ENCODE data around the gene ATIC. TPM values are rescaled to one million over a fixed set of nuclear protein-coding genes. Genes with fewer than 3 reads are reported as not detected.
A peak's percentile ranks its signal among the peaks of the same experiment; 100 is the strongest.

The ATIC gene
- polyA plus RNA-seq, 2 of the 4 experiments (the other 2 are of a cell fraction): 298 to 328 TPM

GRCh38 chr2:215324811-215325210 is 13.0 kb downstream of the ATIC start (continued):
- no peak for TF ChIP-seq USF2 (IDR thresholded peaks at IDR 0.05)
- TF ChIP-seq MAX (IDR thresholded peaks at IDR 0.05): no peak
- TF ChIP-seq CBX8 (IDR thresholded peaks at IDR 0.05): no peak
- TF ChIP-seq BHLHE40 (IDR thresholded peaks at IDR 0.05; ENCODE audit: low read depth, low read length): no peak
- TF ChIP-seq CTCF (IDR thresholded peaks at IDR 0.05): no peak
- TF ChIP-seq EHF (CRISPR knock-in tag; IDR thresholded peaks at IDR 0.05): no peak
- no peak for TF ChIP-seq ZC3H11A (IDR thresholded peaks at IDR 0.05)

GRCh38 chr2:215328066-215328465 is 16.2 kb downstream of the ATIC start:
- Histone ChIP-seq H3K4me3 (no peak overlapping the region), H3K4me1 (peaks cover 16% of the 10 kb centered on the region; the same call in 2 of the 3 replicates), H3K9me3 (no peaks in the 10 kb centered on the region), H3K27ac (peak overlapping the region in 1 of 2 experiments; percentile 30; a peak in 1 of 6 replicates), H3K4me2 (no peak overlapping the region)
- ChIA-PET CTCF (no interaction called here), POLR2A (interaction anchor here (0.9 kb wide), 1 partner anchor 16 kb away, joined by 4 read pairs; the partner anchor contains the start of gene ATIC)
- FAIRE-seq: no peak
- no peak for TF ChIP-seq HOXB13 (CRISPR knock-in tag; IDR thresholded peaks at IDR 0.05; ENCODE audit: low read depth)
- no peak for TF ChIP-seq BCL3 (IDR thresholded peaks at IDR 0.05)
- TF ChIP-seq HOXA7 (CRISPR knock-in tag; IDR thresholded peaks at IDR 0.05): no peak
- no peak for TF ChIP-seq POLR2A (IDR thresholded peaks at IDR 0.05; ENCODE audit: low read length)
- TF ChIP-seq CHD2 (IDR thresholded peaks at IDR 0.05; ENCODE audit: low read length, partially characterized antibody): no peak
- ATAC-seq: peak in 1 of 2 experiments; percentile 32; a peak in 2 of 6 replicates
- no peak for DNase-seq (ENCODE audit: low read depth in 1 of 2, low spot score in 1 of 2)
- WGBS (ENCODE audit: missing lambda C conversion rate): 92% methylated on average over 5 of the region's 5 CpGs

- WGBS (ENCODE audit: missing lambda C conversion rate): 84% methylated on average over 5 of the region's 5 CpGs
- H3K4me3 ChIP-seq: no peak overlapping the region
- no peak for ATAC-seq
- ChIA-PET POLR2A (no interaction called here), CTCF (interaction anchor here (0.7 to 0.8 kb wide), 2 partner anchors 15 to 195 kb away, joined by 3 read pairs; no protein-coding TSS in a partner anchor)
- H3K4me2 ChIP-seq: no peak overlapping the region
- no peak overlapping the region for H3K27ac ChIP-seq
- no peaks in the 10 kb centered on the region for H3K9me3 ChIP-seq
- DNase-seq (ENCODE audit: low read depth in 1 of 2, low spot score in 1 of 2): no peak
- H3K4me1 ChIP-seq: peaks cover 13% of the 10 kb centered on the region; the same call in 2 of the 3 replicates
- FAIRE-seq: no peak
- no peak for TF ChIP-seq EP300 (IDR thresholded peaks at IDR 0.05)
Measured at GRCh38 chr2:215332872-215333595, 21.2 kb downstream of the ATIC start.

GRCh38 chr2:215338883-215339679 is 27.2 kb downstream of the ATIC start:
- H3K4me3 ChIP-seq: no peak overlapping the region
- TF ChIP-seq KDM1A (IDR thresholded peaks at IDR 0.05; ENCODE audit: low read depth): no peak
- TF ChIP-seq CTCF (IDR thresholded peaks at IDR 0.05): no peak
- TF ChIP-seq ZSCAN20 (CRISPR knock-in tag; IDR thresholded peaks at IDR 0.05): no peak
- TF ChIP-seq CBX2 (IDR thresholded peaks at IDR 0.05; ENCODE audit: borderline replicate concordance, low read depth): no peak
- no peak for TF ChIP-seq NR3C1 (IDR thresholded peaks at IDR 0.05)
- TF ChIP-seq RARB (CRISPR knock-in tag; IDR thresholded peaks at IDR 0.05): no peak
- H3K4me1 ChIP-seq: no peaks in the 10 kb centered on the region
- H3K4me2 ChIP-seq: no peak overlapping the region
- H3K9me3 ChIP-seq: no peaks in the 10 kb centered on the region
- no peak overlapping the region for H3K27ac ChIP-seq
- POLR2A ChIA-PET: no interaction called here
- WGBS (ENCODE audit: missing lambda C conversion rate): 95% methylated on average over 7 of the region's 7 CpGs
- CTCF ChIA-PET: no interaction called here
- peak; percentile 49 for FAIRE-seq
- no peak for ATAC-seq
- DNase-seq (ENCODE audit: low read depth in 1 of 2, low spot score in 1 of 2): no peak

Measured in A549 (cell line).